ENCODE data around the gene ITPKB. TPM values are rescaled to one million over a fixed set of nuclear protein-coding genes. Genes with fewer than 3 reads are reported as not detected.

Gene ITPKB
- total and polyA plus RNA-seq, 2 of the 13 experiments (the other 11 are each of a cell fraction or from before 2014, with no cell fraction given): not detected

DNA sequence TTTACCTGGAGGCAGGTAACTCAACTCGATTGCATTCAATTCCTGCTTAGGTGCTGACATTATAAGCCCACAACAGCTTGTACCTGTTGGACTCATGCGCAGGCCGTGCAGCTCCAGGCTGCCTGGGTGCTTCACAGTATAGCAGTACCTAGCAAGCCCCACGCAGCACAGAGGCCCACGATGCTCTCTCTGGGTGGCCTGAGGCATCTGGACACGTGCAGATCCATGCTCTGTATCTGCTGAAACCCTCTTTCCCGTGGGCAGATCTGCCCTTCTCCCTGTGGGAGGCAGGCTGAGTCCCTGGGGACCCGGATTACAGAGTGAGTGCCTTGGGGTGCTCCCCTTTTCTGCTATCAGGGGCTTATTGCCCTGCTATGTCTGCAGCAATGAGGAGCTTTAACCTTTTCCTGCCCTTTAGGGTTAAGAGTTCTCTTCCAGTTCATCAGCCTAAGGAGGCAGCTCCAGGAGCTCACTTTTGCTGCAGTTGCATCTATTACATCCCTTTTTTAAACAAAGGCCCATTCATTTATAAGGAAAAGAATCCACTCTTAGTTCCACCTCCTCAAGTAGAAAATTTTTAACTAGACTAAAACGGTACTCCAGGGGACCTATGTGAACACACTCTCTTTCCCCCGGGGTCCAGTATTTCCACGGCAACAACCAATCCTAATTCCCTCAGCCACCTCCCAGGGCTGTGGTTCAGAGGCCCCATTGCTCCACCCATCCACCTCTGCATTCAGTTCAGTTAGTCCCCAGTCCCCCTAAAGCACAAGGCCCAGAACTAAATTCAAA is 19.3 kb downstream of the ITPKB start:
- no peak for FAIRE-seq
- no peak for DNase-seq (ENCODE audit: low spot score)
- Histone ChIP-seq H3K27ac (ENCODE audit: extremely low read length, insufficient read depth, low read length) (no peak overlapping the region), H3K79me2 (ENCODE audit: insufficient read depth, low read length) (no peaks in the 10 kb centered on the region), H4K20me1 (ENCODE audit: insufficient read depth, low read length) (no peaks in the 10 kb centered on the region), H3K4me1 (ENCODE audit: insufficient read depth, low read length) (no peaks in the 10 kb centered on the region), H3K36me3 (replicated peaks in 1 of 2; ENCODE audit: control insufficient read depth in 1 of 2, insufficient read depth in 2 of 2, low read length in 2 of 2) (no peaks in the 10 kb centered on the region), H3K4me2 (ENCODE audit: low read depth, low read length) (no peak overlapping the region), H2AFZ (ENCODE audit: low read length) (no peak overlapping the region), H3K27me3 (ENCODE audit: control insufficient read depth in 1 of 2, insufficient read depth in 2 of 2, low read length in 2 of 2) (peaks cover 3 to 42% of the 10 kb centered on the region in 2 experiments; a peak in 4 of 5 replicates), H3K4me3 (replicated peaks in 1 of 3; ENCODE audit: insufficient read depth in 1 of 3, low read depth in 2 of 3, low read length in 3 of 3) (no peak overlapping the region), H3K9me3 (ENCODE audit: low read length) (no peaks in the 10 kb centered on the region), H3K9ac (ENCODE audit: insufficient read depth, low read depth, low read length) (no peak overlapping the region)
- ATAC-seq: no peak
- ChIA-PET POLR2A (no interaction called here), CTCF (ENCODE audit: low intra/inter-chr PET ratio, low total read pairs) (no interaction called here)
- BruUV-seq (replicated peaks): no TSS peak
- in situ Hi-C loops (cut with HindIII; ENCODE audit: extremely low pct_ligation_motif_present, low pct_unique_long_range_greater_than_20kb): no loop called here
- TF ChIP-seq SMC3 (IDR thresholded peaks at IDR 0.05; ENCODE audit: low read length): no peak
- TF ChIP-seq SETDB1 (CRISPR knock-in tag; IDR thresholded peaks at IDR 0.05; ENCODE audit: borderline replicate concordance): no peak
- TF ChIP-seq ZNF468 (CRISPR knock-in tag; IDR thresholded peaks at IDR 0.05): no peak
- no peak for TF ChIP-seq KLF9 (CRISPR knock-in tag; IDR thresholded peaks at IDR 0.05; ENCODE audit: low read depth)
- TF ChIP-seq HCFC1 (IDR thresholded peaks at IDR 0.05; ENCODE audit: low read depth, low read length): no peak
- no peak for TF ChIP-seq TCF7L2 (IDR thresholded peaks at IDR 0.05; ENCODE audit: low read depth, low read length)
- no peak for TF ChIP-seq ZNF629 (CRISPR knock-in tag; conservative IDR thresholded peaks at IDR 0.05)
- no peak for TF ChIP-seq SP2 (CRISPR knock-in tag; IDR thresholded peaks at IDR 0.05)
- TF ChIP-seq, protein P1, sequence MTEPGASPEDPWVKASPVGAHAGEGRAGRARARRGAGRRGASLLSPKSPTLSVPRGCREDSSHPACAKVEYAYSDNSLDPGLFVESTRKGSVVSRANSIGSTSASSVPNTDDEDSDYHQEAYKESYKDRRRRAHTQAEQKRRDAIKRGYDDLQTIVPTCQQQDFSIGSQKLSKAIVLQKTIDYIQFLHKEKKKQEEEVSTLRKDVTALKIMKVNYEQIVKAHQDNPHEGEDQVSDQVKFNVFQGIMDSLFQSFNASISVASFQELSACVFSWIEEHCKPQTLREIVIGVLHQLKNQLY (CRISPR knock-in tag; IDR thresholded peaks at IDR 0.05): no peak
- no peak for TF ChIP-seq ZNF431 (CRISPR knock-in tag; IDR thresholded peaks at IDR 0.05; ENCODE audit: borderline replicate concordance, low read depth)
- no peak for TF ChIP-seq SMAD3 (CRISPR knock-in tag; IDR thresholded peaks at IDR 0.05)
- no peak for TF ChIP-seq ARNTL (CRISPR knock-in tag; IDR thresholded peaks at IDR 0.05)
- TF ChIP-seq ZNF33B (CRISPR knock-in tag; IDR thresholded peaks at IDR 0.05): no peak
- TF ChIP-seq GPN1 (CRISPR knock-in tag; IDR thresholded peaks at IDR 0.05; ENCODE audit: borderline replicate concordance): no peak
- 22% methylated on average over 11 of the region's 11 CpGs for WGBS (ENCODE audit: low lambda C conversion rate)
- intact Hi-C loops (cut with micrococcal nuclease; ENCODE audit: unreplicated experiment): no loop called here
